Urothelium cell line (cell line): ENCODE results near the gene LYRM4.

Experiments
- DNase-seq: peaks from one replicate; pipeline ENCODE4 v3.0.0; 2011; ENCODE audit warnings: low spot score, mixed read lengths
- FAIRE-seq: peaks from 2 replicates; lab custom pipeline; 2011; peaks lifted over from hg19 to GRCh38; lab: Jason Lieb, UNC

The LYRM4 gene

DNA sequence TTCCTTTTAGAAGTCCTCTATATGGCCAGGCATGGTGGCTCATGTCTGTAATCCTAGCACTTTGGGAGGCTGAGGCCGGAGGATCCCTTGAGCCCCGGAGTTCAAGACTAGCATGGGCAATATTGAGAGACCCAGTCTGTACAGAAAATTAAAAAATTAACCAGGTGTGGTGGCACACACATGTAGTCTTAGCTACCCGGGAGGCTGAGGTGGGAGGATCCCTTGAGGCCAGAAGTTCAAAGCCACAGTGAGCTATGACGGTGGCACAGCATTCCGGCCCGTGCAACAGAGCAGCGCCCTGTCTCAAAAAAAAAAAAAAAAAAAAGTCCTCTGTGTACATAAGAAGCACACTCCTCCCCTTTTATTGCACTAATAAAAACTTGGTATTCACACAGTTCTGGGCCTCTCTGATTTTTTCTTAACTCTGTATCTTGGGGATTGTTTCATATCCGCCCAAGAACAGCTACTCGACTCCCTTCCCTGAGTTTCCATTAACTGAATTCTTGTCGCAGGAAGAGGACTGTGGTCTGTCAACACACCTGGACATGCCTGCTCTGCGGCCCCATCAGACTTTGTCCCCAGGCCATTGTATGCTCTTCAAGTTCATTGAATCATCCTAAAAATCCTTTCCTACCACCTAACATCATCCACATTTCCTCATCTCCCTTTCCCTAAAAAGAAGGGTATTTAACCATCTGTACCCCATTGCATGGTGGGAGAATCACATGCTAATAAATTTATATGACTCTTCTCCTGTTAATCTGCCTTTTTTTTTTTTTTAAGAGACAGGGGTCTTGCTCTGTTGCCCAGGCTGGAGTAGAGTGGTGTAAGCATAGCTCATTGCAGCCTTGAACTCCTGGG is 201.5 kb downstream of the LYRM4 start:
- no peak for FAIRE-seq
- no peak for DNase-seq
